Daoy (cell line): ENCODE results near the gene DUSP7. TPM values are rescaled to one million over a fixed set of nuclear protein-coding genes. Genes with fewer than 3 reads are reported as not detected.
A peak's percentile ranks its signal among the peaks of the same experiment; 100 is the strongest.
"Not testable (repeated sequence)": the region's sequence is repeated elsewhere in the genome, so short reads cannot be mapped to it uniquely, and the experiment has no call there.

Experiments
- DNase-seq: peaks from one replicate; pipeline ENCODE4 v3.0.0-alpha.2; 2015; ENCODE audit warnings: low read depth
- total RNA-seq: library from RNA; depleted of rRNA; stranded (reverse); fragments of >200 nt; shearing (Covaris generic); gene quantifications from 2 replicates; pipeline ENCODE4 v1.2.3, GENCODE V29; 2014

The DUSP7 gene
- total RNA-seq, 1 experiment from 2014 or later: 14.2 TPM

DNA sequence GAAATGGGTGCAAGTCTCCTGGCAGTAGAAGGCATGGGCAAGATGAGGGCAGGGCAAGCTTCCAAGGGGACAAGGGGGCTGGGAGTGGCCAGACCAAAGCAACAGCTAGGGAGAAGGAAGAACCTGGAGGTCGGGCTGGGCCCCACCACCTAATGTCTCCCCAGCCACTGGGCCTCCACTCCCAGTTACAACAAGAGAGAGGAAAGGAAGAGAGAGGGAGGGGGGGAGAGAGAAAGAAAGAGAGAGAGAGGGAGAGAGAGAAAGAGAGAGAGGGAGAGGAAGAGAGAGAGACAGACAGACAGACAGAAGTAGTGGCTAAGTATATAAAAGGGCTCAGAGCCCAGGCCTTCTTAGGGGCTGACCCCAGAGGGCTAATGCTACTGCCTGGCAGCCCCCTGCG lies 6.9 kb downstream of the DUSP7 start:
- no peak for DNase-seq

GRCh38 chr3:52047295-52047960 lies 8.9 kb downstream of the DUSP7 start:
- peak; percentile 64 for DNase-seq

- no peak for DNase-seq
These were observed 9.5 kb downstream of the DUSP7 start for GRCh38 chr3:52046902-52047239.

GRCh38 chr3:52046186-52046901 lies 10.0 kb downstream of the DUSP7 start:
- peak; percentile 98 for DNase-seq

DNA sequence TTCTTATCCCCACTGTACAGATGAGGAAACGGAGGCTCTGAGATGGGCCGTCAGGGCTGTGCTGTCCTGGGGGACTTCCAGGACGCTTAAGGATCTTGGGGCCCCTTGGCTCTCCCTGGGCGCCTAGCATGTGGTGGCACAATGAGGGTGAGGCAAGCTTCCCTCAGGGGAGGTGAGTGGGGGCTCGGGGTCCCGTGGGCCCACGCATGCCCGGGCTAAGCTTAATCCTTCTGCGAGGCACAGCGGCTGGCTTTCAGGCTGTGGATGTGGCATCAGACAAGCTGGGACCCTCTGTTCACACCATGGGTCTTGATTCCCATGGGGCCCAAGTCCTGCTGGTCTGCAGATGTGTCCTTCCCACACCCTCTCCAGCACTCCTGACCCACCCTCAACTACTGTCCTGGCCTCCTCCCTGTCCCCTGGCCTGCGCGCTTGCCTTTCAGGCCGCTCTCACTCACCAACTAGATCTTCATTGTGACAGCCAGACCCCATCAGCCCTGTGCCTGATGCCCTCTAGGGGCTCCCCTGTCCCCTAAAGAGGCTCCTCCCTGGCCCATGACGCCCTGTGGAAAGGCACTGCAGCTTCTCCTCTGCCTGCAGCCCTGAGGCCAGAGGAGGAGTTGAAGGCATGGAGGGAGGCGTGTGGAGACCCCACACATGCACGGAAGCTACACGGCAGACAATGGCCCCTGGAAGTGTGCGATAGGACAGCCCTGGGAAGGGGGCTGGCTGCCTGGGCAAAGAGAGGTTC lies 11.3 kb downstream of the DUSP7 start:
- DNase-seq: no peak

GRCh38 chr3:52043750-52044149 lies 12.6 kb downstream of the DUSP7 start:
- peak; percentile 32 for DNase-seq

GRCh38 chr3:52043039-52043438 lies 13.3 kb downstream of the DUSP7 start:
- not testable (repeated sequence) for DNase-seq

DNA sequence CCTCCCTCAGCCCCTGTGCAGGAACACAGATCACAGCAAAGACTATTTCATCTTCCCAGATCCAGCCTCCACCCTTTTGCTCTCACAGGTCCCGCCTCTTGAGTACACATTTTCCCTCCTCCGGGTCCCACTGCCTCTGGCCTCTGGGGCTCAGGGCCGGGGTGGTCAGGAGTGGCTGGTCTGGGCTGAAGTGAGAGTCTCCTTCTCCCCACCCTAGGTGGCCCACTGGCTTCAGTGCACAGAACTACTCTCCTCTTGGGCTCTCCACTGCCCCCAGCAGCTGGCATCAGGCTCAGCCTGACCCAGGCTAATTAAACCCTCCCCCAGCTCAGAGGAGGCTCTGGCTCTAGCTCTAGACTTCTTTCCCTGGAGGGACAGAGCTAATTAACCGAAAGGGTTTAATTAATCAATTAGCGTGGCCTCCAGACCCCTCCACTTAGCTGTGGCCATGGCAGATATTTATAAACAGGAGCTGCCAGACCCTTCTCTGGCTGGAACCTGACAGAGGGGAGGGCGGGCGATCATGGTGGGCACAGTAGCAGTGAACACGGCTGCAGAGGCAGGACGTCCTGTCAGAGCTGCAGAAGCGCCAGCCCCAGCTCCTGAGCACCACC lies 15.1 kb downstream of the DUSP7 start:
- DNase-seq: no peak

DNA sequence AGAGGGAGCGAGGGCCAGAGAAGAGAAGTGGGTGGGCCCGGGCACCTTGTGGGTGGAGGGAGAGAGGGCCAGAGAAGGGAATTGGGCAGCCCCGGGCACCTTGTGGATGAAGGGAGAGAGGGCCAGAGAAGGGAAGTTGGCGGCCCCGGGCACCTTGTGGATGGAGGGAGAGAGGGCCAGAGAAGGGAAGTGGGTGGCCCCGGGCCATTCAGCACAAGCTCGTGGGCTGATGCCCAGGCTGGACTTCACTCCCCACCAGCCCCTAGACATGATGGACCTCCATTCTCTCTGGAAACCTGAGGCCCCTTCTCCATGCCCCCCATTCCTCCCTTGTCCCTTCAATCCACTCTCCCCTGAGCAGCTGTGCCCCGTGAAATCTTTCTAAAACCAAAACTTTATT lies 15.8 kb downstream of the DUSP7 start:
- no peak for DNase-seq

- no peak for DNase-seq
These were observed 16.5 kb downstream of the DUSP7 start for GRCh38 chr3:52039846-52040245.

GRCh38 chr3:52039426-52039825 lies 16.9 kb downstream of the DUSP7 start:
- no peak for DNase-seq

DNA sequence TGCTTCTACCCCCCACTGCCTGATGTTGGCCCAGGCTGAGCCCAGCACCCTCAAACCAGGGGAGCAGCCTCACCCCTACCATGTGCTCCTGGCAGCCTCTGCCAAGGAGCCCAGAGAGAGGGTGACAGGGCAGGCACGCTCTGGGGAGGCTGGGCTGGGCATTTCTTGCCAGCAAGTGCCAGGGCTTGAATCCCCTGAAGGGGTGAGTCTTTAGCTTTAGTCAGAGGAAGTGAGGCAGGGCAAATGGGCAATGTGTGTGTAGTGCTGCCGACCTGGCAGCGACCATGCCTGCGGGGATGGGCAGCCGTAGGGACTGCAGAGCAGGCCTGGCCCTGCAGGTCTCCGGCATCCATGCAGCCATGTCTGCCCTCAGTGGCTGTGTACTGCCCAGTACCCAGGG lies 18.1 kb downstream of the DUSP7 start:
- DNase-seq: no peak

DNA sequence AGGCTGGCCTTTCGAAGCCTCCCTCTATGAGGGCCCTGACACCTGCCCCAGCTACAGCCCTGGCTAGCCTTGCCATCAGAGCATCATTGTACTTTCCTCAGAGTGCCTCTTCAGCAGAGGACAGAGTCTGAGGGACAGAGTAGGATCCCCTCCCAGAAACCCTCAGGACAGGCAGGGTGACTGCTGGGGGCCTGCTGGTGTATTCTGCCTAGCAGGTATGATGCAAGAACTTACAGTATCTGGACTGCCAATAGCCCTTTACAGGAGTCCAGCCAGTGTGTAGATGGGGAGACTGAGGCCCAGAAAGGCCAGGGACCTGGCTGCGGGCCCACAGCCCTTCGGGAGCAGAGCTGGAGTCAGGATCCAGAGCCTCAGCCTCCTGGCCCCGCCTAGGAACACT lies 19.1 kb downstream of the DUSP7 start:
- no peak for DNase-seq

GRCh38 chr3:52036829-52037228 lies 19.5 kb downstream of the DUSP7 start:
- no peak for DNase-seq

DNA sequence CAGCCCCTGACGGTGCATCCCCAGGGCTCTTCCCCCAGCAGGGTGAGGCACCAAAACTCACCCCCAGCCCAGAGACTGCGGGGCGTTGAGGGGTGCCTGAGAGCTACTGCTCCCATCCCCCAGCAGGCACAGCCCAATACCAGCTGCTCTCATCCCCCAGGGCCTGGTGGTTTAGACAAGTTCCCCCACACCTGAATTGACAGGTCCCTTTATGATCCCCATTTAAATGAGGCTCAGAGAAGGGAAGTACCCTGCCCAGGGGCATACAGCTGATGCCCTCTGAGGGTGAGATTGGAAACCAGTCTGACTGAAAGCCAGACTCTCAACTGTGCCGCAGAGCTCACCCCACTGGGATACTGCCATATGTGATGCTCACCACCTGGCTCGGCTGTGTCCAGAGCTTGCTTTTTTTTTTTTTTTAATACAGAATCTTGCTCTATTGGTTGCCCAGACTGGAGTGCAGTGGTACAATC lies 20.1 kb downstream of the DUSP7 start:
- no peak for DNase-seq

- DNase-seq: no peak
These were observed 21.7 kb downstream of the DUSP7 start for GRCh38 chr3:52034651-52035050.

DNA sequence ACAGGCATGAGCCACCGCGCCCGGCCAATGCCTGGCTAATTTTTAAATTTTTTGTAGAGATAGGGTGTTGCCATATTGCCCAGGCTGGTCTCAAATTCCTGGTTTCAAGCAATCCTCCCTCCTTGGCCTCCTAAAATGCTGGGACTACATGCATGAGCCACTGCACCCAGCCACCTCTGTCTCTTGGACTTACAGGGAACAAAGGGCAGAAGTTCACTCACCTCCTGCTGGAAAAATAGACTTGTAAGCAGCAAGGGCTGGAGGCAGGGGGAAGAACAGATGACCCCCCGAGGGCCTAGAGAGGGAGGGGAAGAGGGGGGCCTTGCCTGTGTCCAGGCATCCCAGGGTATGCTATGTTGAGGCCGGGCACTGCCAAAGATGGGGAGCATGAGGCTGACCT lies 22.2 kb downstream of the DUSP7 start:
- no peak for DNase-seq

- DNase-seq: not testable (repeated sequence)
These were observed 22.6 kb downstream of the DUSP7 start for GRCh38 chr3:52033748-52034147.

DNA sequence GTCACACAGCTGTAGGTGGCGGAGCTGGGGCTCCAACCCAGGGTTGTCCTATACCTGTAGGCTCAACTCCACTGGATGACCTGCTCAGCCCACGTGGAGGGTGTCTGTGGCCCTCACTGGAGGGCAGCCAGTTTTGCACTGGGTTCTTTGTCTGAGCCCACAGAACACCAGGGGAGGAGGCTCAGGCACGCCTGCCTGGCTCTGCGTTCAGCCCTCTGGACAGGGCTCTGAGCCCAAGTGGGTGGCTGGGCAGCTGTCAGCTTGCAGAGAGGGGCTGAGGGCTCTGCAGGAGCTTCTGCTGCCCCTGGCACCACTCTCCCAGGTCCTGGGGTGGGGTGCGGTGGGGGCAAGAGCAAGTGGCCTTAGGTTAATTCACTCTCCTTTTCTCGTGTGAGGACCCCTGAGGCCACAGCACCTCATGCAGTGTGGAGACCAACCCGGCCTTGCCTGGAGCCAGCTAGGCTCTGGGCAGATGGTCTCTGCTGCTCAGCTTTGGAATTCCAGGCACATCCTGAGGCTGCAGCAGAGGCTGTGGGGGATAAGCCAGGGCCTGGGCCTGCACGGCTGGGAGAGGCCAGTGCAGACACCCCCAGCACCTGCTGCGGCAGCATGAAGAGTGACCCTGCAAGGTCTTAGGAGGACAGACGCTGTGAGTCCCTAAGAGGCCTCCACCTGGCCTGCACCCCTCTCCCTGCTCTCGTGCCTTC lies 23.5 kb downstream of the DUSP7 start:
- DNase-seq: no peak

GRCh38 chr3:52031896-52032295 lies 24.5 kb downstream of the DUSP7 start:
- no peak for DNase-seq

DNA sequence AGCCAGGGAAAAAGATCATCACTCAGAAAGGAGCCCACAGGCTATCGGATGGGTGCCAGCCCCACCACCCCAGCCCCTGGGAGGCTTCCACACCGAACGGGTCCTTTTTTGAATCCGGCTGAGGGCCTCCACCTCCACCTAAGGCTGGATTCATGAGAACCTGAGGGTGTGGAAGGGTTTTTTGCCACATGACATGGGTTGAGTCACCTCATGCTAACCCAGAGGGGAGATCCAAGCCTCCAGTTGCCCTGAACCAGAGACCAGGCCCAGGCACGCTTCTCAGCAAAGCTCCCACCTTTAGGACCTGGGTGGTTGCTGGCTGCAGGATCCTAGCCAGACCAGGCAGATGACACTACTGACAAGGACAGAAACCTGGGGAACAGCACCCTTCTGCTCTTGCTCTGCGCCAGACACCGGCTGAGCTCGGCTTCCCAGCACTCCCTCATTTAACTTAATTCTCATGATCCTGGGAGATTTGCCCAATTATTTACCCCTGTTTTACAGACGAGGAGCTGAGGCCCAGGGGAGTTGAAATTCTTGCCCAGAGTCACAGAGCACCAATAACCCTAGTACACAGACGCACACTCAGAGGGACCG lies 25.6 kb downstream of the DUSP7 start:
- DNase-seq: no peak
